Ectodermal cell (in vitro differentiated cells): ENCODE data around the gene CAPN13.

Experiments
- H3K27ac ChIP-seq: 2 replicates; pipeline ENCODE4 v1.7.0; 2013; ENCODE audit warnings: mild to moderate bottlenecking, low read depth, low read length; ENCODE audit not compliant: insufficient read depth, poor library complexity, severe bottlenecking
- H3K27me3 ChIP-seq: 2 replicates; pipeline ENCODE4 v1.7.0; 2013; ENCODE audit warnings: mild to moderate bottlenecking, low read length; ENCODE audit not compliant: insufficient read depth, control insufficient read depth, poor library complexity, severe bottlenecking
- H3K36me3 ChIP-seq: one replicate; pipeline ENCODE4 v1.7.0; 2013; ENCODE audit warnings: low read length; ENCODE audit not compliant: control insufficient read depth, insufficient read depth
- H3K4me1 ChIP-seq: one replicate; pipeline ENCODE4 v1.7.0; 2013; ENCODE audit warnings: low read length; ENCODE audit not compliant: control insufficient read depth, insufficient read depth
- H3K4me3 ChIP-seq: 2 replicates; pipeline ENCODE4 v1.7.0; 2013; ENCODE audit warnings: low read depth, low read length, control low read depth; ENCODE audit not compliant: insufficient read depth
- H3K9me3 ChIP-seq: 2 replicates; pipeline ENCODE4 v1.7.0; 2013; ENCODE audit warnings: mild to moderate bottlenecking, low read length, moderate library complexity; ENCODE audit not compliant: control insufficient read depth
- WGBS, 2 experiments: methylation state at CpG; one replicate each; pipeline ENCODE4 v1.1.7; 2013; ENCODE audit warnings: missing lambda C conversion rate in 2 of 2; 5-methylcytosine and 5-hydroxymethylcytosine counted together

The CAPN13 gene

GRCh38 chr2:30765876-30766470 lies 41.3 kb downstream of the CAPN13 start:
- 86 to 88% methylated on average over 12 of the region's 12 CpGs for WGBS, 2 experiments
- Histone ChIP-seq H3K27me3 (no peaks in the 10 kb centered on the region), H3K9me3 (no peaks in the 10 kb centered on the region), H3K4me3 (no peak overlapping the region), H3K36me3 (no peaks in the 10 kb centered on the region), H3K27ac (no peak overlapping the region), H3K4me1 (no peaks in the 10 kb centered on the region)

- WGBS, 2 experiments = 88 to 91% methylated on average over 4 of the region's 4 CpGs
- Histone ChIP-seq H3K4me1 (no peaks in the 10 kb centered on the region), H3K4me3 (no peak overlapping the region), H3K9me3 (no peaks in the 10 kb centered on the region), H3K36me3 (no peaks in the 10 kb centered on the region), H3K27ac (no peak overlapping the region), H3K27me3 (no peaks in the 10 kb centered on the region)
Observed at GRCh38 chr2:30765191-30765590, 42.1 kb downstream of the CAPN13 start.

GRCh38 chr2:30764021-30764800 lies 43.0 kb downstream of the CAPN13 start:
- no peaks in the 10 kb centered on the region for H3K9me3 ChIP-seq
- H3K36me3 ChIP-seq = no peaks in the 10 kb centered on the region
- no peak overlapping the region for H3K4me3 ChIP-seq
- H3K4me1 ChIP-seq = no peaks in the 10 kb centered on the region
- no peak overlapping the region for H3K27ac ChIP-seq
- H3K27me3 ChIP-seq = no peaks in the 10 kb centered on the region
- WGBS, 2 experiments = 94 to 95% methylated on average over 12 of the region's 12 CpGs

- no peaks in the 10 kb centered on the region for H3K9me3 ChIP-seq
- no peaks in the 10 kb centered on the region for H3K36me3 ChIP-seq
- 94 to 100% methylated on average over 3 of the region's 3 CpGs for WGBS, 2 experiments
Observed at GRCh38 chr2:30763151-30763660, 44.0 kb downstream of the CAPN13 start.

GRCh38 chr2:30761226-30761625 lies 46.0 kb downstream of the CAPN13 start:
- Histone ChIP-seq H3K9me3 (no peaks in the 10 kb centered on the region), H3K36me3 (no peaks in the 10 kb centered on the region), H3K4me1 (no peaks in the 10 kb centered on the region), H3K27ac (no peak overlapping the region), H3K4me3 (no peak overlapping the region), H3K27me3 (no peaks in the 10 kb centered on the region)
- WGBS, 2 experiments = 91 to 93% methylated on average over 8 of the region's 8 CpGs

More at GRCh38 chr2:30763151-30763660, 44.0 kb downstream of the CAPN13 start:
- Histone ChIP-seq H3K27me3 (no peaks in the 10 kb centered on the region), H3K27ac (no peak overlapping the region), H3K4me1 (no peaks in the 10 kb centered on the region), H3K4me3 (no peak overlapping the region)

GRCh38 chr2:30759481-30759880 lies 47.8 kb downstream of the CAPN13 start:
- 93 to 94% methylated on average over 14 of the region's 14 CpGs for WGBS, 2 experiments
- H3K4me1 ChIP-seq = no peaks in the 10 kb centered on the region

GRCh38 chr2:30758191-30758651 lies 49.0 kb downstream of the CAPN13 start:
- no peak overlapping the region for H3K27ac ChIP-seq
- WGBS, 2 experiments = 78 to 82% methylated on average over 6 of the region's 6 CpGs
- no peaks in the 10 kb centered on the region for H3K4me1 ChIP-seq

More at GRCh38 chr2:30759481-30759880, 47.8 kb downstream of the CAPN13 start:
- H3K4me3 ChIP-seq = no peak overlapping the region
- no peak overlapping the region for H3K27ac ChIP-seq
- no peaks in the 10 kb centered on the region for H3K9me3 ChIP-seq
- no peaks in the 10 kb centered on the region for H3K27me3 ChIP-seq
- no peaks in the 10 kb centered on the region for H3K36me3 ChIP-seq

GRCh38 chr2:30757749-30758148 lies 49.5 kb downstream of the CAPN13 start:
- H3K27ac ChIP-seq = no peak overlapping the region
- WGBS, 2 experiments = 87 to 92% methylated on average over 11 of the region's 11 CpGs

More at GRCh38 chr2:30758191-30758651, 49.0 kb downstream of the CAPN13 start:
- Histone ChIP-seq H3K27me3 (no peaks in the 10 kb centered on the region), H3K36me3 (no peaks in the 10 kb centered on the region), H3K9me3 (no peaks in the 10 kb centered on the region), H3K4me3 (no peak overlapping the region)

GRCh38 chr2:30756971-30757370 lies 50.3 kb downstream of the CAPN13 start:
- Histone ChIP-seq H3K27ac (no peak overlapping the region), H3K4me3 (no peak overlapping the region), H3K27me3 (no peaks in the 10 kb centered on the region), H3K36me3 (no peaks in the 10 kb centered on the region), H3K9me3 (no peaks in the 10 kb centered on the region), H3K4me1 (no peaks in the 10 kb centered on the region)
- WGBS, 2 experiments = 86 to 89% methylated on average over 9 of the region's 9 CpGs

More at GRCh38 chr2:30757749-30758148, 49.5 kb downstream of the CAPN13 start:
- Histone ChIP-seq H3K36me3 (no peaks in the 10 kb centered on the region), H3K4me1 (no peaks in the 10 kb centered on the region), H3K4me3 (no peak overlapping the region), H3K9me3 (no peaks in the 10 kb centered on the region), H3K27me3 (no peaks in the 10 kb centered on the region)

GRCh38 chr2:30756051-30756719 lies 51.1 kb downstream of the CAPN13 start:
- Histone ChIP-seq H3K4me3 (no peak overlapping the region), H3K36me3 (no peaks in the 10 kb centered on the region), H3K9me3 (no peaks in the 10 kb centered on the region), H3K4me1 (no peaks in the 10 kb centered on the region), H3K27me3 (no peaks in the 10 kb centered on the region), H3K27ac (no peak overlapping the region)
- WGBS, 2 experiments = 81 to 82% methylated on average over 9 of the region's 9 CpGs
